ENCODE data around the gene IMPG2. TPM values are rescaled to one million over a fixed set of nuclear protein-coding genes. Genes with fewer than 3 reads are reported as not detected.

IMPG2 gene
- total RNA-seq, 1 donor from 2014 or later, result 0.29 TPM

- ChIA-PET POLR2A (no interaction called here), CTCF (no interaction called here)
- Mint-ChIP-seq H3K27me3 (no peaks in the 10 kb centered on the region), H3K4me1 (no peaks in the 10 kb centered on the region), H3K4me3 (no peak overlapping the region), H3K9me3 (no peaks in the 10 kb centered on the region), H3K27ac (no peak overlapping the region), H3K36me3 (ENCODE audit: low read depth) (no peaks in the 10 kb centered on the region)
- ATAC-seq (ENCODE audit: low read depth) (no peak), DNase-seq (no peak)
- TF ChIP-seq CTCF (IDR thresholded peaks at IDR 0.05), result no peak
- intact Hi-C loops (cut with micrococcal nuclease), result no loop called here
Measured at GRCh38 chr3:101279765-101280385, 40.5 kb downstream of the IMPG2 start.

GRCh38 chr3:101279162-101279561, 41.2 kb downstream of the IMPG2 start:
- DNase-seq, result no peak
- Mint-ChIP-seq H3K4me1 (no peaks in the 10 kb centered on the region), H3K27me3 (no peaks in the 10 kb centered on the region), H3K9me3 (no peaks in the 10 kb centered on the region), H3K27ac (no peak overlapping the region), H3K4me3 (no peak overlapping the region), H3K36me3 (ENCODE audit: low read depth) (no peaks in the 10 kb centered on the region)
- TF ChIP-seq CTCF (IDR thresholded peaks at IDR 0.05), result no peak
- intact Hi-C loops (cut with micrococcal nuclease), result no loop called here
- ChIA-PET CTCF (no interaction called here), POLR2A (no interaction called here)
- ATAC-seq (ENCODE audit: low read depth), result no peak

- no peak overlapping the region for H3K27ac Mint-ChIP-seq
- H3K9me3 Mint-ChIP-seq, result no peaks in the 10 kb centered on the region
- H3K4me1 Mint-ChIP-seq, result no peaks in the 10 kb centered on the region
- ChIA-PET POLR2A (no interaction called here), CTCF (no interaction called here)
- no peak for ATAC-seq (ENCODE audit: low read depth)
- intact Hi-C loops (cut with micrococcal nuclease), result no loop called here
- TF ChIP-seq CTCF (IDR thresholded peaks at IDR 0.05), result no peak
- H3K4me3 Mint-ChIP-seq, result no peak overlapping the region
- H3K36me3 Mint-ChIP-seq (ENCODE audit: low read depth), result no peaks in the 10 kb centered on the region
- no peak for DNase-seq
- H3K27me3 Mint-ChIP-seq, result no peaks in the 10 kb centered on the region
Measured at GRCh38 chr3:101278727-101279126, 41.6 kb downstream of the IMPG2 start.

- no peaks in the 10 kb centered on the region for H3K27me3 Mint-ChIP-seq
- DNase-seq, result no peak
- no peak overlapping the region for H3K4me3 Mint-ChIP-seq
- intact Hi-C loops (cut with micrococcal nuclease), result no loop called here
- ATAC-seq (ENCODE audit: low read depth), result no peak
- peaks cover 3% of the 10 kb centered on the region for H3K36me3 Mint-ChIP-seq (ENCODE audit: low read depth)
- no peaks in the 10 kb centered on the region for H3K4me1 Mint-ChIP-seq
- ChIA-PET POLR2A (no interaction called here), CTCF (no interaction called here)
- H3K27ac Mint-ChIP-seq, result no peak overlapping the region
- H3K9me3 Mint-ChIP-seq, result peaks cover 2% of the 10 kb centered on the region
- TF ChIP-seq CTCF (IDR thresholded peaks at IDR 0.05), result no peak
Measured at GRCh38 chr3:101273608-101274007, 46.8 kb downstream of the IMPG2 start.

- no peak for ATAC-seq (ENCODE audit: low read depth)
- Mint-ChIP-seq H3K27me3 (no peaks in the 10 kb centered on the region), H3K9me3 (peaks cover 2% of the 10 kb centered on the region), H3K4me1 (no peaks in the 10 kb centered on the region), H3K4me3 (no peak overlapping the region), H3K27ac (no peak overlapping the region), H3K36me3 (ENCODE audit: low read depth) (peaks cover 3% of the 10 kb centered on the region)
- intact Hi-C loops (cut with micrococcal nuclease), result no loop called here
- DNase-seq, result no peak
- POLR2A ChIA-PET, result no interaction called here
- no peak for TF ChIP-seq CTCF (IDR thresholded peaks at IDR 0.05)
- CTCF ChIA-PET, result no interaction called here
Measured at GRCh38 chr3:101273156-101273555, 47.2 kb downstream of the IMPG2 start.
